K562 (cell line): ENCODE results near the gene ACO2.

Experiments
- CTCF ChIP-seq, 3 experiments: IDR thresholded peaks in 2 of 3; conservative IDR thresholded peaks in 1 of 3; 2 replicates each; pipeline ENCODE4 v1.5.1; 2011 to 2012; ENCODE audit warnings: low read length in 3 of 3, mild to moderate bottlenecking in 3 of 3, control low read depth in 2 of 3, improper control_type of control experiment in 1 of 3, inconsistent platforms in 1 of 3, low read depth in 1 of 3, mixed read lengths in 1 of 3, moderate library complexity in 1 of 3; ENCODE audit not compliant: insufficient read depth in 2 of 3
- GABPA ChIP-seq: fragments of 200-800 bp; sonication (Bioruptor generic); conservative IDR thresholded peaks from 2 replicates; pipeline ENCODE4 v1.6.1; 2016; ENCODE audit warnings: low read depth, missing genetic modification characterization, missing compliant biosample characterization
- GTF3C2 ChIP-seq: IDR thresholded peaks from 3 replicates; pipeline ENCODE4 v1.6.1; 2011; ENCODE audit warnings: borderline replicate concordance, mild to moderate bottlenecking, moderate library complexity; ENCODE audit not compliant: insufficient read length; ENCODE audit errors: extremely low read depth
- HINFP ChIP-seq: fragments of 450-650 bp; conservative IDR thresholded peaks from 2 replicates; pipeline ENCODE4 v1.6.1; 2016; ENCODE audit warnings: missing genetic modification characterization, low read depth, mild to moderate bottlenecking, control low read depth, missing compliant biosample characterization
- JUNB ChIP-seq: fragments of 450-650 bp; formaldehyde crosslinking; conservative IDR thresholded peaks from 2 replicates; pipeline ENCODE4 v1.4.0; 2020; ENCODE audit warnings: mild to moderate bottlenecking
- RREB1 ChIP-seq: fragments of 250-450 bp; sonication (Bioruptor Pico); IDR thresholded peaks from 2 replicates; pipeline ENCODE4 v1.4.0; 2020
- SMAD3 ChIP-seq: fragments of 450-650 bp; formaldehyde crosslinking; conservative IDR thresholded peaks from 2 replicates; pipeline ENCODE4 v1.4.0; 2020; ENCODE audit warnings: mild to moderate bottlenecking
- SMARCC2 ChIP-seq: fragments of 450-650 bp; IDR thresholded peaks from 2 replicates; pipeline ENCODE4 v1.6.1; 2017; ENCODE audit warnings: antibody characterized with exemption, moderate library complexity, mild to moderate bottlenecking, low read depth
- SREBF2 ChIP-seq: sonication (generic); formaldehyde crosslinking; IDR thresholded peaks from 2 replicates; pipeline ENCODE4 v1.4.0; 2020; ENCODE audit warnings: mild to moderate bottlenecking, missing genetic modification reagents
- TAF7 ChIP-seq: fragments of 450-650 bp; IDR thresholded peaks from 2 replicates; pipeline ENCODE4 v1.6.1; 2016; ENCODE audit warnings: missing genetic modification characterization, missing compliant biosample characterization
- U2AF2 ChIP-seq: fragments of 200-400 bp; formaldehyde crosslinking; optimal IDR thresholded peaks from 2 replicates; pipeline ENCODE3; 2017; ENCODE audit warnings: low read depth, mild to moderate bottlenecking, low read length
- ZBTB1 ChIP-seq: sonication (generic); formaldehyde crosslinking; IDR thresholded peaks from 2 replicates; pipeline ENCODE4 v1.8.1; 2023; ENCODE audit warnings: missing genetic modification reagents, low read depth, mild to moderate bottlenecking, borderline replicate concordance
- ZNF274 ChIP-seq: IDR thresholded peaks from 2 replicates; pipeline ENCODE4 v1.6.1; 2011; ENCODE audit warnings: low read depth, mild to moderate bottlenecking, low read length, moderate library complexity, borderline replicate concordance

- TF ChIP-seq CTCF (IDR thresholded peaks at IDR 0.05 in 2 of 3, conservative IDR thresholded peaks at IDR 0.05 in 1 of 3; ENCODE audit: insufficient read depth in 2 of 3, low read depth in 1 of 3, low read length in 3 of 3) (peak; percentile 72 to 80 (median 74)), SMARCC2 (no peak), GABPA (tag) (no peak), HINFP (no peak), ZBTB1 (CRISPR knock-in tag) (no peak), SMAD3 (no peak), TAF7 (no peak), SREBF2 (CRISPR knock-in tag) (no peak), RREB1 (CRISPR knock-in tag) (no peak), ZNF274 (no peak), JUNB (CRISPR knock-in tag) (no peak), U2AF2 (no peak), GTF3C2 (no peak)
Observed at GRCh38 chr22:41517172-41518047, 48.5 kb downstream of the ACO2 start.
